Esophagus squamous epithelium (tissue), 4 donors: ENCODE data around the gene BCS1L.

ENCODE experiments used
- POLR2A ChIP-seq, 4 donors: fragments of 450-650 bp; IDR thresholded peaks; one replicate each; pipeline ENCODE4 v1.6.1; 2017; ENCODE audit warnings: antibody characterized with exemption in 4 of 4, mild to moderate bottlenecking in 4 of 4, moderate library complexity in 3 of 4
- TF ChIP-seq, protein P1 (sequence below), 6 experiments: fragments of 450-650 bp in 4 of 6; fragments of 200-600 bp in 2 of 6; sonication (generic) in 2 of 6; IDR thresholded peaks; one replicate each; pipeline ENCODE4 v1.5.1; 2016 to 2019; ENCODE audit warnings: antibody characterized with exemption in 6 of 6, mild to moderate bottlenecking in 4 of 6, moderate library complexity in 4 of 6

DNA sequence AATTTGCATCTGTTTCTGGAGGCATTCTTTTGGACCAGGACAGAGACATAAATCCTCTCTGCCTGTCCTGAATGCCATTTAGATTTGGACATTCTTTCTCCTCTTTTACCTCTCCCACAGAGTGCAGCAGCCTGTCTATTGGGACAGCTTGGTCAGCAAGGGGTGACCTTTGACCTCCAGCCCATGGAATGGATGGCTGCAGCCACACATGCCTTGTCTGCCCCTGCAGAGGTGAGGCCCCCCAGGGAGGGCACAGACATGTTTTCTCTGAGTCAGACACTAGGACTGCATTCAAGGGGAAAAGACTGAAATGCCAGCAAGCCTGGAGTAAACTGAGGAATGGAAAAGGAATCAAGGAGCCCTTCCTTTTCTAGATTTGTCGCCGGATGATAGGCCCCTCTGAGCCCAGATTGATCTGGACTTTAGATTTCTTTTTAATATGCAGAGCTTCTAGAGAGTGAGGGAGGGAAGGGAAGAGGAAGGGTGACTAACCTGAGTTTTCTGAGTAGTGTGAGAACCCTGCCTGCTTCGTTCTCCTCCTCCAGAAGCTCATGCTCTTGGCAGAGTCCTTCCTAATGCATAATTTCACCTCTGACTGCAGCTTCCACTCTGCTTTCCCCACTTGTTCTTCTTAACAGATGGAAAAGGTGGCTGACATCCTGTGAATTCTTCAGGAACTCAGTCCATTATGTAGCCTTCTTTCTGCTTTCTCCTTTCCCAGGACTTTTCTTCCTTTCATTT is 35.1 kb downstream of the BCS1L start:
- TF ChIP-seq, protein P1, sequence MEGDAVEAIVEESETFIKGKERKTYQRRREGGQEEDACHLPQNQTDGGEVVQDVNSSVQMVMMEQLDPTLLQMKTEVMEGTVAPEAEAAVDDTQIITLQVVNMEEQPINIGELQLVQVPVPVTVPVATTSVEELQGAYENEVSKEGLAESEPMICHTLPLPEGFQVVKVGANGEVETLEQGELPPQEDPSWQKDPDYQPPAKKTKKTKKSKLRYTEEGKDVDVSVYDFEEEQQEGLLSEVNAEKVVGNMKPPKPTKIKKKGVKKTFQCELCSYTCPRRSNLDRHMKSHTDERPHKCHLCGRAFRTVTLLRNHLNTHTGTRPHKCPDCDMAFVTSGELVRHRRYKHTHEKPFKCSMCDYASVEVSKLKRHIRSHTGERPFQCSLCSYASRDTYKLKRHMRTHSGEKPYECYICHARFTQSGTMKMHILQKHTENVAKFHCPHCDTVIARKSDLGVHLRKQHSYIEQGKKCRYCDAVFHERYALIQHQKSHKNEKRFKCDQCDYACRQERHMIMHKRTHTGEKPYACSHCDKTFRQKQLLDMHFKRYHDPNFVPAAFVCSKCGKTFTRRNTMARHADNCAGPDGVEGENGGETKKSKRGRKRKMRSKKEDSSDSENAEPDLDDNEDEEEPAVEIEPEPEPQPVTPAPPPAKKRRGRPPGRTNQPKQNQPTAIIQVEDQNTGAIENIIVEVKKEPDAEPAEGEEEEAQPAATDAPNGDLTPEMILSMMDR (IDR thresholded peaks at IDR 0.05) = no peak
- no peak for TF ChIP-seq POLR2A (IDR thresholded peaks at IDR 0.05)
